RWPE1 (cell line): Measurements from ENCODE around the gene PPP1R15B.
A peak's percentile ranks its signal among the peaks of the same experiment; 100 is the strongest.
"Not testable (repeated sequence)": the region's sequence is repeated elsewhere in the genome, so short reads cannot be mapped to it uniquely, and the experiment has no call there.

Experiments used
- CTCF ChIA-PET: fragments of 350-600 bp; sonication (Branson Sonifier 250); formaldehyde crosslinking; extraction: SDS; loops from one replicate; lab custom pipeline; 2021; lab: Yijun Ruan, JAX
- POLR2A ChIA-PET: fragments of 400-600 bp; formaldehyde crosslinking; extraction: SDS; loops from one replicate; lab custom pipeline; 2020; ENCODE audit warnings: antibody characterized with exemption; ENCODE audit not compliant: low non-redundant PET; lab: Yijun Ruan, JAX
- DNase-seq: peaks from one replicate; pipeline ENCODE4 v3.0.0; 2012; ENCODE audit warnings: low spot score
- H3K27ac ChIP-seq: fragments of 450-650 bp; 2 replicates; pipeline ENCODE4 v1.5.1; 2017
- TF ChIP-seq, protein P1 (sequence below): fragments of 450-650 bp; conservative IDR thresholded peaks from 2 replicates; pipeline ENCODE4 v1.5.1; 2017; ENCODE audit warnings: low read depth, mild to moderate bottlenecking

PPP1R15B gene

DNA sequence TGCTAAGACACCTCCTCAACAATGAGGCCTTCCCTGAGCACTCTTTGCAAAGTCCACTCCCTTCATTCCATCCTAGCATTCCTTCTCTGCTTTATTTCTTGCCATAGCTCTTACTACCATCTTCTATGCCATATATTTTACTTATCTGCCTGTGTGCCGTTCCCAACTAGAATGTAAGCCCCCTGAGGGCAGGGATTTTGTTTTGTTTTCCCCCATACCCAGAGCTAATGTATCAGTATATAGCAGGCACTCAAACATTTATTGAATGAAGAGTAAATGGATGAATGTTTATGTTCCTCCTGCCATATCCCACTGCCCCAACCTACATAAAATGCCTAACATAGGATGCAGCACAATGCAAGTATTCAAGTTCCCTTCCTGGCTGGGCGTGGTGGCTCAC is 14.9 kb upstream of the PPP1R15B start:
- TF ChIP-seq, protein P1, sequence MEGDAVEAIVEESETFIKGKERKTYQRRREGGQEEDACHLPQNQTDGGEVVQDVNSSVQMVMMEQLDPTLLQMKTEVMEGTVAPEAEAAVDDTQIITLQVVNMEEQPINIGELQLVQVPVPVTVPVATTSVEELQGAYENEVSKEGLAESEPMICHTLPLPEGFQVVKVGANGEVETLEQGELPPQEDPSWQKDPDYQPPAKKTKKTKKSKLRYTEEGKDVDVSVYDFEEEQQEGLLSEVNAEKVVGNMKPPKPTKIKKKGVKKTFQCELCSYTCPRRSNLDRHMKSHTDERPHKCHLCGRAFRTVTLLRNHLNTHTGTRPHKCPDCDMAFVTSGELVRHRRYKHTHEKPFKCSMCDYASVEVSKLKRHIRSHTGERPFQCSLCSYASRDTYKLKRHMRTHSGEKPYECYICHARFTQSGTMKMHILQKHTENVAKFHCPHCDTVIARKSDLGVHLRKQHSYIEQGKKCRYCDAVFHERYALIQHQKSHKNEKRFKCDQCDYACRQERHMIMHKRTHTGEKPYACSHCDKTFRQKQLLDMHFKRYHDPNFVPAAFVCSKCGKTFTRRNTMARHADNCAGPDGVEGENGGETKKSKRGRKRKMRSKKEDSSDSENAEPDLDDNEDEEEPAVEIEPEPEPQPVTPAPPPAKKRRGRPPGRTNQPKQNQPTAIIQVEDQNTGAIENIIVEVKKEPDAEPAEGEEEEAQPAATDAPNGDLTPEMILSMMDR = no peak
- POLR2A ChIA-PET = no interaction called here
- peak overlapping the region; percentile 66 for H3K27ac ChIP-seq
- DNase-seq = no peak
- CTCF ChIA-PET = interaction anchor here (0.6 to 1.6 kb wide), 4 partner anchors 12 to 77 kb away, joined by 3 to 4 read pairs (median 3); no protein-coding TSS in a partner anchor

- ChIA-PET POLR2A (no interaction called here), CTCF (interaction anchor here (0.7 to 1.6 kb wide), 2 partner anchors 12 to 68 kb away, joined by 3 to 4 read pairs; no protein-coding TSS in a partner anchor)
- TF ChIP-seq, protein P1 = no peak
- peak overlapping the region; percentile 66 for H3K27ac ChIP-seq
- peak; percentile 85 for DNase-seq
Measured at GRCh38 chr1:204426035-204426436, 14.4 kb upstream of the PPP1R15B start.

- H3K27ac ChIP-seq = peak overlapping the region; percentile 37
- TF ChIP-seq, protein P1 = no peak
- ChIA-PET POLR2A (no interaction called here), CTCF (interaction anchor here (0.6 to 1.0 kb wide), 2 partner anchors 71 to 74 kb away, joined by 3 read pairs; no protein-coding TSS in a partner anchor)
- no peak for DNase-seq
Measured at GRCh38 chr1:204424621-204425020, 13.0 kb upstream of the PPP1R15B start.

DNA sequence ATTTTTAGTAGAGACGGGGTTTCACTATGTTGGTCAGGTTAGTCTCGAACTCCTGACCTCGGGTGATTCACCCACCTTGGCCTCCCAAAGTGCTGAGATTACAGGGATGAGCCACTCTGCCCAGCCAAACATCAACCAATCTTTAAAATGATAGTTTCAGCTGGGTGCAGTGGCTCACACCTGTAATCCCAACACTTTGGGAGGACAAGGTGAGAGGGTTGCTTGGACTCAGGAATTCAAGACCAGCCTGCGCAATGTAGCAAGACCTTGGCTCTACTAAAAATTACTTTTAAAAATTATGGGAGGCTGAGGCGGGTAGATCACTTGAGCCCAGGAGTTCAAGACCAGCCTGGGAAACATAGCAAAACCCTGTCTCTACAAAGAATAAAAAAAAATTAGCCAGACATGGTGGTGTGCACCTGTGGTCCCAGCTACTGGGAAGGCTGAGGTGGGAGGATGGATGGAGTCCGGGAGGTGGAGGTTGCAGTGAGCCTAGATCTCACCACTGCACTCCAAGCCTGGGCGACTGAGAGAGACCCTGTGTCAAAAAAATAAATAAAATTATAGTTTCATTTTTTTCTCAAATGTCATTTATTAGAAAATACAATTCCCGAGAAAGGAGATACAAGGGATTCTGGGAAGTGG is 10.6 kb upstream of the PPP1R15B start:
- peak overlapping the region; percentile 83 for H3K27ac ChIP-seq
- CTCF ChIA-PET = interaction anchor here (0.6 to 2.2 kb wide), 5 partner anchors 9 to 385 kb away, joined by 3 to 10 read pairs (median 6); no protein-coding TSS in a partner anchor
- POLR2A ChIA-PET, DNase-seq: not testable (repeated sequence)

GRCh38 chr1:204421441-204421840 is 9.8 kb upstream of the PPP1R15B start:
- TF ChIP-seq, protein P1 = no peak
- ChIA-PET CTCF (interaction anchor here (0.6 to 2.2 kb wide), 4 partner anchors 10 to 385 kb away, joined by 3 to 10 read pairs (median 6); no protein-coding TSS in a partner anchor), POLR2A (interaction anchor here (0.7 kb wide), 1 partner anchor 15 kb away, joined by 6 read pairs; no protein-coding TSS in a partner anchor)
- H3K27ac ChIP-seq = no peak overlapping the region
- no peak for DNase-seq

DNA sequence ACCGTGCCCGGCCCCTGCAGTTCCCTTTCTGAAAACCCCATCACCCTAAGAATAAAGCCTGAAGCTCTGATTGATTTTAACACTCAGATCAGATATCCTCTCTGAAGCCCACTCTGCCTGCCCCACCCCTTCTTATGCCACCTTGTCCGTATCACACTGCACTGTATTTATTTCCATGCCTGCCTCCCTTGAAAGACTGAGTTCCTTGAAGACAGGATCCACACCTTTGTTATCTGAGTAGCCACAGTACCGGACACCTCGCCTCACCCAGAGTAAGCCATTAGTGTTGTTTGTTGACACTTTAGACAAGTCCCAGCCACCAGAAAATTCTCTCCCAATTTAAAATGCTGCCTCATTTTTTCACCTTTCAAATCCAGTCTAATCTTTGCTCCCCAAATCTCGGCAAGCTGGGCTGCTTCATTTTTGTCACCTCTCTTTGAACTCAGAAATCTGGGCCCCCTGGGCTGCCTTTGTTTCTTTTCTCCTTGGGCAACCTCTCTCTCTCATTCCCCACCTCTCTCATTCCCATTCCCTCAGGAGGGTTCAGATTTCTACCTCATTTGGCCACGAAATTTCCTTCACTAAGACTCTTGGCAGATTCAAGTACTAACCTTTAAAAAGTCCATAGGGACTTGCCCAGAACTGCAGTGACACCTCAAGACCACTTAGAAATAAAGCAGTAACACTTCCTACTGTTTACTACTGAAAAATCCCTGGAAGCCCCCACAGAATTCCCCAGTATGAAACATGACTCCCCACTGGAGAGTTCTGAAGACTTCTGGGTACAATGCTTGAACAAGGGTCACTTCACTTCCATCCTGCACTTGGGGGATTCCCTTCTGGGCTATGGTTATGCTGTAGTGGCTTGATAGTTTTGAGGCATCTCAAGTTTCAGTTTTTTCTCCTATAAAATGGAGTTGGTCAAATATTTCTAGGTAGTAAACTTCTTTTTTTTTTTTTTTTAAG is 8.7 kb upstream of the PPP1R15B start:
- POLR2A ChIA-PET = interaction anchor here (0.7 kb wide), 1 partner anchor 16 kb away, joined by 6 read pairs; no protein-coding TSS in a partner anchor
- TF ChIP-seq, protein P1 = no peak
- no peak for DNase-seq
- CTCF ChIA-PET = interaction anchor here (0.6 to 1.4 kb wide), 7 partner anchors 12 to 387 kb away, joined by 3 to 6 read pairs (median 4); no protein-coding TSS in a partner anchor
- peak overlapping the region; percentile 54 for H3K27ac ChIP-seq
